AG08395 (cell line): Measurements from ENCODE around the gene TRPV5.
A peak's percentile ranks its signal among the peaks of the same experiment; 100 is the strongest.

Source experiments
- DNase-seq: peaks from one replicate; pipeline ENCODE4 v3.0.0; 2012; ENCODE audit warnings: mixed read lengths, low spot score

Gene TRPV5

GRCh38 chr7:142870566-142871259, 62.8 kb downstream of the TRPV5 start:
- no peak for DNase-seq

GRCh38 chr7:142870147-142870559, 63.4 kb downstream of the TRPV5 start:
- no peak for DNase-seq

GRCh38 chr7:142869434-142869833, 64.1 kb downstream of the TRPV5 start:
- no peak for DNase-seq

- DNase-seq = no peak
Measured at GRCh38 chr7:142868986-142869415, 64.5 kb downstream of the TRPV5 start.

- DNase-seq = no peak
Measured at GRCh38 chr7:142868188-142868985, 65.2 kb downstream of the TRPV5 start.

- DNase-seq = no peak
Measured at GRCh38 chr7:142867398-142868187, 66.0 kb downstream of the TRPV5 start.

GRCh38 chr7:142867097-142867378, 66.5 kb downstream of the TRPV5 start:
- no peak for DNase-seq

- DNase-seq = peak; percentile 25
Measured at GRCh38 chr7:142866361-142867096, 67.0 kb downstream of the TRPV5 start.

GRCh38 chr7:142865766-142866165, 67.8 kb downstream of the TRPV5 start:
- no peak for DNase-seq

- DNase-seq = no peak
Measured at GRCh38 chr7:142864980-142865747, 68.4 kb downstream of the TRPV5 start.

- no peak for DNase-seq
Measured at GRCh38 chr7:142863891-142864685, 69.5 kb downstream of the TRPV5 start.

GRCh38 chr7:142862786-142863400, 70.7 kb downstream of the TRPV5 start:
- DNase-seq = no peak

GRCh38 chr7:142862351-142862750, 71.2 kb downstream of the TRPV5 start:
- no peak for DNase-seq

GRCh38 chr7:142860968-142861367, 72.6 kb downstream of the TRPV5 start:
- DNase-seq = no peak

GRCh38 chr7:142859829-142860228, 73.7 kb downstream of the TRPV5 start:
- peak; percentile 44 for DNase-seq

- no peak for DNase-seq
Measured at GRCh38 chr7:142859411-142859810, 74.1 kb downstream of the TRPV5 start.
